ENCODE measurements around the gene CHMP5.

DNA sequence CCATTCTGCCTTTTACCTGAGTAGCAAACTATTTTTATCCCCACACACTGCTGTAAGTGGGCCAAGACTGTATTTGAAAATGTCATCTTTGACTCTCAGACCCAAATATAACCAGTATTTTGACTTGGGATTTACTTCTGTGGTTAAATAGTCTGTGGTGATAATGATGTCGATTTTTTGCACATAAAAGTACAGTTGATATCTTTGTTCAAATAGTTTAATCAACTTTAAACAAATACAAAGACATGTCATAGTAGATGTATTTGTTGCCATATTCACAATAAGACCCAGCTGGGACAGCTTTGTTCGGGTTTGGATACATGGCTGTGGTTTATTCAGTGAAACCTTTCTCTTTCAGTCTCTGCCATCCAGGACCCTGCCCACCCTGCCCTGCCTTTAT lies 45.9 kb downstream of the CHMP5 start:
- TF ChIP-seq, protein P1, sequence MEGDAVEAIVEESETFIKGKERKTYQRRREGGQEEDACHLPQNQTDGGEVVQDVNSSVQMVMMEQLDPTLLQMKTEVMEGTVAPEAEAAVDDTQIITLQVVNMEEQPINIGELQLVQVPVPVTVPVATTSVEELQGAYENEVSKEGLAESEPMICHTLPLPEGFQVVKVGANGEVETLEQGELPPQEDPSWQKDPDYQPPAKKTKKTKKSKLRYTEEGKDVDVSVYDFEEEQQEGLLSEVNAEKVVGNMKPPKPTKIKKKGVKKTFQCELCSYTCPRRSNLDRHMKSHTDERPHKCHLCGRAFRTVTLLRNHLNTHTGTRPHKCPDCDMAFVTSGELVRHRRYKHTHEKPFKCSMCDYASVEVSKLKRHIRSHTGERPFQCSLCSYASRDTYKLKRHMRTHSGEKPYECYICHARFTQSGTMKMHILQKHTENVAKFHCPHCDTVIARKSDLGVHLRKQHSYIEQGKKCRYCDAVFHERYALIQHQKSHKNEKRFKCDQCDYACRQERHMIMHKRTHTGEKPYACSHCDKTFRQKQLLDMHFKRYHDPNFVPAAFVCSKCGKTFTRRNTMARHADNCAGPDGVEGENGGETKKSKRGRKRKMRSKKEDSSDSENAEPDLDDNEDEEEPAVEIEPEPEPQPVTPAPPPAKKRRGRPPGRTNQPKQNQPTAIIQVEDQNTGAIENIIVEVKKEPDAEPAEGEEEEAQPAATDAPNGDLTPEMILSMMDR (IDR thresholded peaks at IDR 0.05): no peak
- no peak for TF ChIP-seq POLR2A (IDR thresholded peaks at IDR 0.05)

All from Peyer's patch (tissue), 4 donors.